Endodermal cell (in vitro differentiated cells): ENCODE results near the gene FEN1. TPM values are rescaled to one million over a fixed set of nuclear protein-coding genes. Genes with fewer than 3 reads are reported as not detected.

ENCODE experiments used
- DNase-seq: peaks from one replicate; pipeline ENCODE4 v3.0.0-alpha.2; 2017
- H3K27ac ChIP-seq: 2 replicates; pipeline ENCODE4 v1.5.1; 2013; ENCODE audit warnings: mild to moderate bottlenecking, low read depth, low read length, moderate library complexity
- H3K27me3 ChIP-seq: 2 replicates; pipeline ENCODE4 v1.6.1; 2013; ENCODE audit warnings: mild to moderate bottlenecking, low read length, moderate library complexity; ENCODE audit not compliant: insufficient read depth, control insufficient read depth, poor library complexity, severe bottlenecking
- H3K36me3 ChIP-seq: 2 replicates; pipeline ENCODE4 v1.7.0; 2013; ENCODE audit warnings: mild to moderate bottlenecking, low read length, moderate library complexity; ENCODE audit not compliant: control insufficient read depth, insufficient read depth
- H3K4me1 ChIP-seq: one replicate; pipeline ENCODE4 v1.7.0; 2013; ENCODE audit warnings: low read length; ENCODE audit not compliant: control insufficient read depth, insufficient read depth
- H3K4me3 ChIP-seq: 2 replicates; pipeline ENCODE4 v1.5.1; 2013; ENCODE audit warnings: mild to moderate bottlenecking, low read length, moderate library complexity
- H3K9ac ChIP-seq: 2 replicates; pipeline ENCODE4 v1.6.1; 2013; ENCODE audit warnings: mild to moderate bottlenecking, low read length, moderate library complexity; ENCODE audit not compliant: poor library complexity, severe bottlenecking; ENCODE audit errors: extremely low read depth
- H3K9me3 ChIP-seq: 2 replicates; pipeline ENCODE4 v1.6.1; 2013; ENCODE audit warnings: mild to moderate bottlenecking, low read length, moderate library complexity; ENCODE audit not compliant: control insufficient read depth
- H3K27ac Mint-ChIP-seq: 2 replicates; pipeline ENCODE4 v1.8.0; 2020; ENCODE audit warnings: mixed read lengths
- H3K27me3 Mint-ChIP-seq: 2 replicates; pipeline ENCODE4 v1.8.0; 2021; ENCODE audit warnings: mild to moderate bottlenecking, mixed read lengths; ENCODE audit not compliant: insufficient read depth
- H3K36me3 Mint-ChIP-seq: 2 replicates; pipeline ENCODE4 v1.8.0; 2020; ENCODE audit warnings: low read depth, mixed read lengths
- H3K4me1 Mint-ChIP-seq: 2 replicates; pipeline ENCODE4 v1.8.0; 2020; ENCODE audit warnings: mixed read lengths
- H3K4me3 Mint-ChIP-seq: 2 replicates; pipeline ENCODE4 v1.8.0; 2020; ENCODE audit warnings: mild to moderate bottlenecking, moderate library complexity, mixed read lengths
- H3K9me3 Mint-ChIP-seq: 2 replicates; pipeline ENCODE4 v1.8.0; 2020; ENCODE audit warnings: mild to moderate bottlenecking, mixed read lengths
- CTCF ChIP-seq: fragments of 200-600 bp; sonication (generic); conservative IDR thresholded peaks from 2 replicates; pipeline ENCODE4 v1.5.0; 2021; ENCODE audit warnings: antibody characterized with exemption, mild to moderate bottlenecking
- WGBS, 2 experiments: methylation state at CpG; one replicate each; pipeline versions ENCODE4 v1.1.5 to v1.1.7; 2013; ENCODE audit warnings: missing lambda C conversion rate in 2 of 2, mixed read lengths in 1 of 2; ENCODE audit not compliant: insufficient coverage in 1 of 2, insufficient read length in 1 of 2; 5-methylcytosine and 5-hydroxymethylcytosine counted together
- total RNA-seq, 2 donors: library from RNA; stranded (reverse); fragmentation: NEBNext Ultra II Directional in 1 of 2; extraction: Animal tissue kit (Norgen Biotek cat#: 25700) in 1 of 2; gene quantifications; 2 replicates in 1 of 2; 3 replicates in 1 of 2; pipeline ENCODE4 v1.2.1, GENCODE V29; 2021

Gene FEN1
- total RNA-seq, 2 donors from 2014 or later: 66.7 to 81.8 TPM

- H3K27me3 ChIP-seq: no peaks in the 10 kb centered on the region
- H3K4me1 ChIP-seq: peaks cover 11% of the 10 kb centered on the region
- Mint-ChIP-seq H3K27me3 (no peaks in the 10 kb centered on the region), H3K27ac (no peak overlapping the region), H3K36me3 (peaks cover 10% of the 10 kb centered on the region), H3K4me3 (no peak overlapping the region), H3K9me3 (no peaks in the 10 kb centered on the region), H3K4me1 (peaks cover 3% of the 10 kb centered on the region)
- no peaks in the 10 kb centered on the region for H3K36me3 ChIP-seq
- 91 to 95% methylated on average over 16 to 20 of the region's 20 CpGs for WGBS, 2 experiments
- TF ChIP-seq CTCF: no peak
- no peak overlapping the region for H3K4me3 ChIP-seq
- H3K9ac ChIP-seq: no peak overlapping the region
- no peak overlapping the region for H3K27ac ChIP-seq
- no peaks in the 10 kb centered on the region for H3K9me3 ChIP-seq
- no peak for DNase-seq
Observed at GRCh38 chr11:61744181-61744580, 48.5 kb upstream of the FEN1 start.

GRCh38 chr11:61744609-61745156 is 48.0 kb upstream of the FEN1 start:
- H3K4me3 ChIP-seq: no peak overlapping the region
- no peaks in the 10 kb centered on the region for H3K27me3 ChIP-seq
- H3K9me3 ChIP-seq: no peaks in the 10 kb centered on the region
- H3K36me3 ChIP-seq: no peaks in the 10 kb centered on the region
- no peaks in the 10 kb centered on the region for H3K9me3 Mint-ChIP-seq
- H3K4me1 Mint-ChIP-seq: peaks cover 8% of the 10 kb centered on the region
- peaks cover 10% of the 10 kb centered on the region for H3K36me3 Mint-ChIP-seq
- no peak for DNase-seq
- H3K4me3 Mint-ChIP-seq: no peak overlapping the region
- no peak for TF ChIP-seq CTCF
- no peaks in the 10 kb centered on the region for H3K27me3 Mint-ChIP-seq
- WGBS, 2 experiments: 90 to 100% methylated on average over 1 to 10 of the region's 10 CpGs
- no peak overlapping the region for H3K27ac ChIP-seq
- H3K27ac Mint-ChIP-seq: no peak overlapping the region
- H3K4me1 ChIP-seq: peaks cover 13% of the 10 kb centered on the region
- no peak overlapping the region for H3K9ac ChIP-seq

GRCh38 chr11:61745781-61746441 is 46.8 kb upstream of the FEN1 start:
- WGBS, 2 experiments: 81 to 90% methylated on average over 12 to 15 of the region's 15 CpGs
- Mint-ChIP-seq H3K9me3 (no peaks in the 10 kb centered on the region), H3K4me1 (peaks cover 8% of the 10 kb centered on the region), H3K4me3 (no peak overlapping the region), H3K36me3 (peaks cover 10% of the 10 kb centered on the region), H3K27ac (no peak overlapping the region), H3K27me3 (peaks cover under 1% of the 10 kb centered on the region)
- H3K27ac ChIP-seq: peak overlapping the region; percentile 58
- H3K9me3 ChIP-seq: no peaks in the 10 kb centered on the region
- H3K4me3 ChIP-seq: no peak overlapping the region
- no peaks in the 10 kb centered on the region for H3K36me3 ChIP-seq
- no peak for DNase-seq
- TF ChIP-seq CTCF: no peak
- H3K27me3 ChIP-seq: no peaks in the 10 kb centered on the region
- H3K4me1 ChIP-seq: peaks cover 15% of the 10 kb centered on the region
- H3K9ac ChIP-seq: no peak overlapping the region
